Chondrocyte (in vitro differentiated cells): Measurements from ENCODE around the gene B4GALT4. TPM values are rescaled to one million over a fixed set of nuclear protein-coding genes. Genes with fewer than 3 reads are reported as not detected.

Experiments used
- DNase-seq: peaks from one replicate; pipeline ENCODE4 v3.0.0; 2021; ENCODE audit warnings: mixed read lengths, low spot score
- H3K27ac Mint-ChIP-seq: one replicate; pipeline ENCODE4 v1.8.0; 2021; ENCODE audit warnings: mild to moderate bottlenecking, moderate library complexity, mixed read lengths; ENCODE audit not compliant: unreplicated experiment
- H3K27me3 Mint-ChIP-seq: 2 replicates; pipeline ENCODE4 v1.8.0; 2021; ENCODE audit warnings: low read depth, mixed read lengths
- H3K36me3 Mint-ChIP-seq: 2 replicates; pipeline ENCODE4 v1.8.0; 2021; ENCODE audit warnings: low read depth, mixed read lengths
- H3K4me1 Mint-ChIP-seq: 2 replicates; pipeline ENCODE4 v1.8.0; 2021; ENCODE audit warnings: low read depth, mild to moderate bottlenecking, mixed read lengths
- H3K4me3 Mint-ChIP-seq: one replicate; pipeline ENCODE4 v1.8.0; 2021; ENCODE audit warnings: mild to moderate bottlenecking, moderate library complexity, mixed read lengths; ENCODE audit not compliant: unreplicated experiment
- H3K9me3 Mint-ChIP-seq: 2 replicates; pipeline ENCODE4 v1.8.0; 2021; ENCODE audit warnings: low read depth, mixed read lengths
- CTCF ChIP-seq: fragments of 200-600 bp; sonication (generic); IDR thresholded peaks from 2 replicates; pipeline ENCODE4 v1.5.0; 2021; ENCODE audit warnings: antibody characterized with exemption, mild to moderate bottlenecking, moderate library complexity
- total RNA-seq: library from RNA; stranded (reverse); gene quantifications from 3 replicates; pipeline ENCODE4 v1.2.1, GENCODE V29; 2021

Gene B4GALT4
- total RNA-seq, 1 donor from 2014 or later = 25.8 TPM

- H3K27ac Mint-ChIP-seq = no peak overlapping the region
These were observed 29.5 kb downstream of the B4GALT4 start for GRCh38 chr3:119211193-119211592.

DNA sequence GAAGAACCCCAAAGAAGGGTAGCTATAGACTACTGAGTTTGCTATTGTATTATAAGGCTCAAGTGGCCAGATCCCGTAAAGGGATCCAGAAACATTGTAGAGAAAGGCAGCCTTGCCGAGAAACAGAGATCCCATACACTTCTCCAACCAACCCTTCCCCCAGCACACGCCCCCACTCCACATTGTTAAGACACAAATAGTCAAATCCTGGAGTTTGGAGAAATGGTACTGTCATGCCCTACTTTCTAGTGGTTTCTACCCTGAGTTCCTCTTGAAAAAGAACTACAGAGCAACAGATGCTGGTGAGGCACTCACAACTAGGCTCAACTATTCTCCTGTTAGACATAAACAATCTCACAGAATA lies 33.2 kb downstream of the B4GALT4 start:
- H3K4me1 Mint-ChIP-seq = peaks cover 20% of the 10 kb centered on the region
- no peak overlapping the region for H3K27ac Mint-ChIP-seq
- no peak for DNase-seq
- H3K36me3 Mint-ChIP-seq = peaks cover 15% of the 10 kb centered on the region
- TF ChIP-seq CTCF = no peak
- no peaks in the 10 kb centered on the region for H3K27me3 Mint-ChIP-seq
- no peaks in the 10 kb centered on the region for H3K9me3 Mint-ChIP-seq
- H3K4me3 Mint-ChIP-seq = no peak overlapping the region

More at GRCh38 chr3:119211193-119211592, 29.5 kb downstream of the B4GALT4 start:
- no peak for DNase-seq
- Mint-ChIP-seq H3K9me3 (no peaks in the 10 kb centered on the region), H3K36me3 (peaks cover 40% of the 10 kb centered on the region), H3K27me3 (no peaks in the 10 kb centered on the region), H3K4me3 (no peak overlapping the region), H3K4me1 (peaks cover 4% of the 10 kb centered on the region)
- no peak for TF ChIP-seq CTCF

GRCh38 chr3:119206611-119207511 lies 33.8 kb downstream of the B4GALT4 start:
- Mint-ChIP-seq H3K27ac (peak overlapping the region; percentile 38), H3K9me3 (no peaks in the 10 kb centered on the region), H3K36me3 (peaks cover 9% of the 10 kb centered on the region), H3K4me1 (peaks cover 20% of the 10 kb centered on the region), H3K27me3 (no peaks in the 10 kb centered on the region), H3K4me3 (no peak overlapping the region)
- TF ChIP-seq CTCF = no peak
- no peak for DNase-seq

DNA sequence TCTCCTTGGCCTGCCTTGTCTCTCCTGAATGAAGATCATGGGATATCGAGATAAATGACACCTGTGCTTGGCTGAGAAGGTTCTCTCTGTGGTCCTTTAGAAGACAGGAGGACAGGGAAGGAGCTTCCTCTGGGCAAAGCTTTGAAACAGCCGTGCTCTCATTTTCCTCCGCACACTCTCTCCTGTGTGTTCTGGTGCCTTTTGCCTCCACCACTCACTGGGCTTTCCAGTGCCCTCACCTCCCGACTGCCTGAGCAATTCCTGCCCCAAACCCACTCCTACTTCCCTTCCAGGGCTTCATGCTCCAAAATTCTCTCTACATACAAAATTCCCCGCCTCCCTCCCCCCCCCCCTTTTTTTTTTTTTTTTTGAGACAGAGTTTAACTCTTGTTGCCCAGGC lies 35.0 kb downstream of the B4GALT4 start:
- no peaks in the 10 kb centered on the region for H3K27me3 Mint-ChIP-seq
- H3K9me3 Mint-ChIP-seq = no peaks in the 10 kb centered on the region
- H3K36me3 Mint-ChIP-seq = peaks cover 4% of the 10 kb centered on the region
- no peak overlapping the region for H3K27ac Mint-ChIP-seq
- DNase-seq = no peak
- no peak overlapping the region for H3K4me3 Mint-ChIP-seq
- TF ChIP-seq CTCF = no peak
- peaks cover 17% of the 10 kb centered on the region for H3K4me1 Mint-ChIP-seq

DNA sequence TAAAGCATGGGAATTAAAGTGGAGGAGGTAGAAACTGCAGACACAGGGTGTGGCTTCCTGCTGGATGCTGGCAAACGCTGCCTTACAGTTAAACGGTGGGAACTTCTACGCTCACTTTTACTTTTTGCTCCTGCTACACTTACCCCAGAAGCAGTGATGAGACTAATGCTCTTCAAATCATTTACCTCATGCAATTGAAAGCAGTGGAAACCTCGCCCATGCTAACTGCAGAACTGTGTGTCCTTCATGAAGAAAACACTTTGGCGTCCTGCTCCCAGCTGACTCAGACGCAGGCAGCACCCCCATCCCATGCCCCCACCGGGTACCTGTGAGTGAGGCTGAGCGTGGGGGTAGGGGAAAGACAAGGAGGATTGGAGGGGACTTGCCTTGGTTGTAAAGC lies 35.5 kb downstream of the B4GALT4 start:
- Mint-ChIP-seq H3K27me3 (no peaks in the 10 kb centered on the region), H3K4me3 (no peak overlapping the region), H3K4me1 (peaks cover 17% of the 10 kb centered on the region), H3K9me3 (no peaks in the 10 kb centered on the region), H3K36me3 (peaks cover under 1% of the 10 kb centered on the region), H3K27ac (no peak overlapping the region)
- no peak for TF ChIP-seq CTCF
- DNase-seq = no peak
